Peyer's patch (tissue), 4 donors: Measurements from ENCODE around the gene UTS2B.

Experiments
- POLR2A ChIP-seq, 2 donors: fragments of 450-650 bp; IDR thresholded peaks; one replicate each; pipeline ENCODE4 v1.5.1; 2017; ENCODE audit warnings: antibody characterized with exemption in 2 of 2, mild to moderate bottlenecking in 2 of 2, moderate library complexity in 2 of 2
- TF ChIP-seq, protein P1 (sequence below), 6 experiments: fragments of 450-650 bp in 4 of 6; fragments of 200-600 bp in 2 of 6; sonication (generic) in 1 of 6; IDR thresholded peaks; one replicate each; pipeline ENCODE4 v1.5.1; 2017 to 2019; ENCODE audit warnings: antibody characterized with exemption in 6 of 6, mild to moderate bottlenecking in 3 of 6, moderate library complexity in 1 of 6

DNA sequence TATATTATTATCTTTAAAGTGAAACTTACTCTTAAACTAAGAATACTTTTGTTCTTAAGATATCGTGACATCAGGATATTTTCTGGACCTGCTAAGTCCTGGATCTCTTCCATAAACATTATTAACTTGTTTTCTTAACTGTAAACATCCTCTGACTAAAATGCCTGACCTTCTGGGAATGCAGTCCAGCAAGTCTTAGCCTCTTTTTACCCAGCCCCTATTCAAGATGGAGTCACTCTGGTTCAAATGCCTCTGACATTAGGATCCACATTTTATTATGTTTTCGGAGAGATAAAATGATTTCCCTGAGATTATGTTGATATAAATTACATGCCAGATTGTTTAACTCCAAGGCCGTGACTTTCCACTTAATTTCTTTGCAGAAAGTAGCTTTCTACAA, 93.7 kb downstream of the UTS2B start:
- TF ChIP-seq, protein P1, sequence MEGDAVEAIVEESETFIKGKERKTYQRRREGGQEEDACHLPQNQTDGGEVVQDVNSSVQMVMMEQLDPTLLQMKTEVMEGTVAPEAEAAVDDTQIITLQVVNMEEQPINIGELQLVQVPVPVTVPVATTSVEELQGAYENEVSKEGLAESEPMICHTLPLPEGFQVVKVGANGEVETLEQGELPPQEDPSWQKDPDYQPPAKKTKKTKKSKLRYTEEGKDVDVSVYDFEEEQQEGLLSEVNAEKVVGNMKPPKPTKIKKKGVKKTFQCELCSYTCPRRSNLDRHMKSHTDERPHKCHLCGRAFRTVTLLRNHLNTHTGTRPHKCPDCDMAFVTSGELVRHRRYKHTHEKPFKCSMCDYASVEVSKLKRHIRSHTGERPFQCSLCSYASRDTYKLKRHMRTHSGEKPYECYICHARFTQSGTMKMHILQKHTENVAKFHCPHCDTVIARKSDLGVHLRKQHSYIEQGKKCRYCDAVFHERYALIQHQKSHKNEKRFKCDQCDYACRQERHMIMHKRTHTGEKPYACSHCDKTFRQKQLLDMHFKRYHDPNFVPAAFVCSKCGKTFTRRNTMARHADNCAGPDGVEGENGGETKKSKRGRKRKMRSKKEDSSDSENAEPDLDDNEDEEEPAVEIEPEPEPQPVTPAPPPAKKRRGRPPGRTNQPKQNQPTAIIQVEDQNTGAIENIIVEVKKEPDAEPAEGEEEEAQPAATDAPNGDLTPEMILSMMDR (IDR thresholded peaks at IDR 0.05) = no peak
- no peak for TF ChIP-seq POLR2A (IDR thresholded peaks at IDR 0.05)
